AG04450 (cell line): ENCODE results near the gene ALG12. TPM values are rescaled to one million over a fixed set of nuclear protein-coding genes. Genes with fewer than 3 reads are reported as not detected.

ENCODE experiments used
- CTCF ChIA-PET: fragments of 300-600, 350-600 bp; formaldehyde crosslinking; extraction: SDS; loops from one replicate; lab custom pipeline; 2022; ENCODE audit warnings: antibody characterized with exemption, inconsistent platforms; lab: Charles Lee
- POLR2A ChIA-PET: fragments of 350-600 bp; formaldehyde crosslinking; extraction: SDS; loops from one replicate; lab custom pipeline; 2021; ENCODE audit warnings: antibody characterized with exemption, inconsistent platforms; lab: Yijun Ruan, JAX
- DNase-seq: peaks from one replicate; pipeline ENCODE4 v3.0.0-alpha.2; 2011; ENCODE audit warnings: low read depth, low spot score
- H3K27ac ChIP-seq: one replicate; pipeline ENCODE4 v1.5.1; 2012; ENCODE audit warnings: low read depth, low read length, control low read depth
- H3K27me3 ChIP-seq: one replicate; pipeline ENCODE4 v1.6.0; 2012; ENCODE audit warnings: low read length; ENCODE audit not compliant: control insufficient read depth, insufficient read depth
- H3K4me3 ChIP-seq: 2 replicates; pipeline ENCODE4 v1.5.1; 2011; ENCODE audit warnings: mild to moderate bottlenecking, low read depth, low read length, control low read depth
- H3K9me3 ChIP-seq: 2 replicates; pipeline ENCODE4 v1.5.1; 2012; ENCODE audit warnings: low read length; ENCODE audit not compliant: control insufficient read depth, insufficient read depth
- polyA plus RNA-seq: library from polyadenylated mRNA; depleted of rRNA; stranded (reverse); fragments of >200 nt; gene quantifications from 2 replicates; pipeline ENCODE4 v1.2.3, GENCODE V29; 2011
- TF ChIP-seq, protein P1 (sequence below): IDR thresholded peaks from 2 replicates; pipeline ENCODE4 v1.5.1; 2011; ENCODE audit warnings: low read depth, low read length, control low read depth, inconsistent platforms

Gene ALG12
- polyA plus RNA-seq, 1 experiment: 5.6 TPM

DNA sequence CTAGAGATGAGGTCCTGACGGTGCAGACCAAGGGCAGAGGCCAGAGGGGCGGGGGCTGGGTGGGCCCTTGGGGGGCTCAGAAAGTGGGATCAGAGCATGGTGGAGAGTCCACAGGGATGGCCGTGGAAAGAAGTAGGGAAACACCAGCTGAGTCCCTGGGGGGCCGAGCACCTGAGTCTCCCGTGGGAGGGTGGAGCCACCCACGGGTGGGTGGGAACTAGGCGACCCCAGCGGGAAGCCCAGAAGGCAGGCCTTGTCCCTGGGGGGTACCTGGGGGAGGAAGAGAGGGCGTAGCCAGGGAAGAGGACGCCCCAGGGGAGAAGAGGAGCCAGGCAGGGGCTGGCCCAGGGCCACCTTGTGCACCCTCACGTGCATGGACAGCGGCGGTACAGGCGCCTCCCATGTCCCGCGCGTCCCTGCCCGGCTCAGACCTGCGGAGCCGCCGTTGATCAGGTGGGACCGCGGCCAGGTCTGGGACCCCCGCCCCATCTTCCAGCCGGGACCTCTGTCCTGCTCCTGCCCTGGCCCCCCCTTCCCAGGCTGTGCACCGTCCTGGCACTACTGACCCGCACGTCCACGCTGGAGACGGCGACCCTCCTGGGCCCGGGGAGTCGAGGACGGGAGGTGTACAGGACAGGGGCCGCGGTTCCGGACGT, 10.4 kb upstream of the ALG12 start:
- no peak for DNase-seq
- no peak overlapping the region for H3K27ac ChIP-seq
- TF ChIP-seq, protein P1, sequence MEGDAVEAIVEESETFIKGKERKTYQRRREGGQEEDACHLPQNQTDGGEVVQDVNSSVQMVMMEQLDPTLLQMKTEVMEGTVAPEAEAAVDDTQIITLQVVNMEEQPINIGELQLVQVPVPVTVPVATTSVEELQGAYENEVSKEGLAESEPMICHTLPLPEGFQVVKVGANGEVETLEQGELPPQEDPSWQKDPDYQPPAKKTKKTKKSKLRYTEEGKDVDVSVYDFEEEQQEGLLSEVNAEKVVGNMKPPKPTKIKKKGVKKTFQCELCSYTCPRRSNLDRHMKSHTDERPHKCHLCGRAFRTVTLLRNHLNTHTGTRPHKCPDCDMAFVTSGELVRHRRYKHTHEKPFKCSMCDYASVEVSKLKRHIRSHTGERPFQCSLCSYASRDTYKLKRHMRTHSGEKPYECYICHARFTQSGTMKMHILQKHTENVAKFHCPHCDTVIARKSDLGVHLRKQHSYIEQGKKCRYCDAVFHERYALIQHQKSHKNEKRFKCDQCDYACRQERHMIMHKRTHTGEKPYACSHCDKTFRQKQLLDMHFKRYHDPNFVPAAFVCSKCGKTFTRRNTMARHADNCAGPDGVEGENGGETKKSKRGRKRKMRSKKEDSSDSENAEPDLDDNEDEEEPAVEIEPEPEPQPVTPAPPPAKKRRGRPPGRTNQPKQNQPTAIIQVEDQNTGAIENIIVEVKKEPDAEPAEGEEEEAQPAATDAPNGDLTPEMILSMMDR: no peak
- ChIA-PET POLR2A (no interaction called here), CTCF (no interaction called here)
- no peaks in the 10 kb centered on the region for H3K27me3 ChIP-seq
- no peaks in the 10 kb centered on the region; the same call in 1 of the 2 replicates for H3K9me3 ChIP-seq
- H3K4me3 ChIP-seq: no peak overlapping the region

DNA sequence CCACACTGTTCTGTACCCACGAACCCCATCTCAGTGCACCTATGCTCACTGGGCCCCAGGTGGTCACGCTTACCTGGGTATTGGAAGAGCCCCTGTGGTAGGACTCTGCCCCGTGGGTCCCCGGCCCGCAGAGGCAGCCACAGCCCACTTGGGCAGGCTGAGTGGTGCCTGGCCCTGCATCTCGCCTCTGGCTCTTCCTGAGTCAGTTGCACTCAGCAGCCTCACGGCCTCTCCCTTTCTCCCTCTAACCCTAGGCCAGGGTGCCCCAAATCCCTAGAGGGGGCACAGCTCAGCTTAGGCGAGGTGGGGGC, 9.9 kb upstream of the ALG12 start:
- DNase-seq: no peak
- no peak overlapping the region for H3K4me3 ChIP-seq
- no peaks in the 10 kb centered on the region for H3K27me3 ChIP-seq
- H3K9me3 ChIP-seq: no peaks in the 10 kb centered on the region
- ChIA-PET CTCF (interaction anchor here (1.1 to 1.2 kb wide), 2 partner anchors 97 to 102 kb away, joined by 3 to 5 read pairs; no protein-coding TSS in a partner anchor), POLR2A (no interaction called here)
- H3K27ac ChIP-seq: no peak overlapping the region
- TF ChIP-seq, protein P1: no peak

DNA sequence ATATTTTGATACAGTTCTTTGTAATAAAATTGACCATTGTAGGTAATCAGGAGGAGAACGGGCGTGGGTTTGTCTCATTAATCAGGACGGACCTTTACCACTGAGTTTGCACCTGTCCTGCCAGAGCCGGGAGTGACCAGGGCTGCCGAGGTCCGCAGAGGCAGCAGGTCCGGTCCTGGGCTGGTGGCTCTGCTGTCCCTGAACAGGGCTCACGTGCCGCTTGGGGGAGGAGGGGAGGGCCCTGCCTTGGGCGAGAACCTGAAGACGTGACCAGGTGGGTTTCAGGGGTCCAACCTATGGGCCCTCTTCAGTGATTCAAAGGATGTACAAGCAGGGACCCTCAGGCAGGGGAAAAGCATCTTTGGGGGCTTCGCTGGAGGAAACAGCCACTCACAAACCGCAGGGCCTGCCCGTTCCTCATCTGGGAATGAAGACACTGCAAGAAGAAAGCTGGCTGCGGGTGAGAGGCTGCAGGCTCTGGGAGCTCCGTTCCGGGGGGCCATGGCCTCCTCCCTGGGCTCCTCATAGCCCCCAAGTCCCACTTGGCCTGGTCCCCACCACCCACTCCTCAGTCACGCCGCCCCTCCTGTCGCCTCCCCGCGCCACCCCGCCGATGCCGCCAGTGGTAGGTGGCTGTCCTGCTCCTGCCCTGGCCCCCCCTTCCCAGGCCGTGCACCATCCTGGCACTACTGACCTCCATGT, 9.4 kb upstream of the ALG12 start:
- TF ChIP-seq, protein P1: no peak
- H3K4me3 ChIP-seq: no peak overlapping the region
- POLR2A ChIA-PET: no interaction called here
- no peaks in the 10 kb centered on the region for H3K27me3 ChIP-seq
- DNase-seq: no peak
- CTCF ChIA-PET: interaction anchor here (1.1 to 1.2 kb wide), 2 partner anchors 97 to 103 kb away, joined by 3 to 5 read pairs; no protein-coding TSS in a partner anchor
- H3K9me3 ChIP-seq: no peaks in the 10 kb centered on the region; the same call in 1 of the 2 replicates
- no peak overlapping the region for H3K27ac ChIP-seq

DNA sequence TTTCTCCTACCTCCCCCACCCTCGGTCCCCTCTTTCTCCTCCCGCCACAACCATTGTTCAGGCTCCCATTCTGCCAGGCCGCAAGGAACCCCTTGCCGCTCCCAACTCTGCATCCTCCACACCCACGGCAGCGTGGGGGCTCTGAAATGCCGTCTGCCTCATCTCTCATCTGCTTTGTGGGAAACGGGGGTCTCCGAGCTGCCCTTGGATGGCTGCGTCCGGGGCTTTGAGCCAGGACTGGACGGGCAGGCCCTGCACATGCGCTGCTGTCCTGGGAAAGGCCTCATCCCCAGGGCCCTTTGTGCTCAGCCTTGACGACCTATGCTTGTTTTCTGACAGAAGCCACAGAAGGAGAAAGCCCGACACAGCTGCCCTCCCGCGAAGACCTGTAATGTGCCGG, 8.7 kb upstream of the ALG12 start:
- CTCF ChIA-PET: no interaction called here
- Histone ChIP-seq H3K27ac (no peak overlapping the region), H3K9me3 (no peaks in the 10 kb centered on the region; the same call in 1 of the 2 replicates), H3K4me3 (no peak overlapping the region), H3K27me3 (no peaks in the 10 kb centered on the region)
- TF ChIP-seq, protein P1: no peak
- POLR2A ChIA-PET: no interaction called here
- no peak for DNase-seq

- Histone ChIP-seq H3K9me3 (no peaks in the 10 kb centered on the region; the same call in 1 of the 2 replicates), H3K4me3 (no peak overlapping the region), H3K27me3 (no peaks in the 10 kb centered on the region), H3K27ac (no peak overlapping the region)
- ChIA-PET POLR2A (no interaction called here), CTCF (no interaction called here)
- TF ChIP-seq, protein P1: no peak
- DNase-seq: no peak
Observed at GRCh38 chr22:49925525-49926128, 7.4 kb upstream of the ALG12 start.
